NCI-H1048 (cell line): ENCODE measurements around the gene ALDH3A1.

Experiments used
- DNase-seq: peaks from one replicate; lab custom pipeline; 2025; lab: John Stamatoyannopoulos, UW

ALDH3A1 gene

DNA sequence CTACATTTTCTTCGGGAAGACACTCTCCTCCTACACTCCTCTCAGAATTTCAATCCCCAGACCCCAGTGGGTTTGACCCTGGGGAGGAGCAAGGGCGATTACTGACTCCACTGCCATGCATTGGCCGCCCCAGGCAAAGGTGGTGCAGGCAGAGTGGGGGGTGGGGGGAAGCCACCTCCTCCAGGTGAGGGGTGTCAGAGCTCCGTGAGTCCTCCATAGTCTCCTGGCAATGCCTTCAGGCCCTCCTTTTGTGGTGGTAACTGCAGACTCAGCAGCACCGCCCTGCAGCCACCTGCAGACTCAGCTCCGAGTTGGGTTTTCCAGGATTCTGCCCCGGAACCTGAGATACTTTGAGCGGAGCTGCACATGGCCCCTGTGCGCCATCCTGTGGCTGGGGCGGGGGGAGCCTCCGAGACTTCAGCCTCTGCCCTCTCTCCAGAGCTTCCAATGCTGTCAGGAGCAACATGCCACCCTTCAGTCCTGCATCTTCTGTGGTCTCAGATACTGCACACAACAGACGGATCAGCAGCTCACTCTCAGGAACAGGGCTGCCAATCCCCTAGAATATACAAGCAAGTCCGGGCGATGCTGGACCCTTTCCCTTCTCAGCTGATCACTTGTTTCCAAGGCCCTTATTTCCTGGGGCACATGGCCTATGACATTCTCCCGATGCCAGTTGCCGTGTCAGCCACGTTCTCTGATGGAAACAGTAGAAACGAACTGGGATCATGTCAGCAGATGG is 29.3 kb downstream of the ALDH3A1 start:
- DNase-seq, result no peak

DNA sequence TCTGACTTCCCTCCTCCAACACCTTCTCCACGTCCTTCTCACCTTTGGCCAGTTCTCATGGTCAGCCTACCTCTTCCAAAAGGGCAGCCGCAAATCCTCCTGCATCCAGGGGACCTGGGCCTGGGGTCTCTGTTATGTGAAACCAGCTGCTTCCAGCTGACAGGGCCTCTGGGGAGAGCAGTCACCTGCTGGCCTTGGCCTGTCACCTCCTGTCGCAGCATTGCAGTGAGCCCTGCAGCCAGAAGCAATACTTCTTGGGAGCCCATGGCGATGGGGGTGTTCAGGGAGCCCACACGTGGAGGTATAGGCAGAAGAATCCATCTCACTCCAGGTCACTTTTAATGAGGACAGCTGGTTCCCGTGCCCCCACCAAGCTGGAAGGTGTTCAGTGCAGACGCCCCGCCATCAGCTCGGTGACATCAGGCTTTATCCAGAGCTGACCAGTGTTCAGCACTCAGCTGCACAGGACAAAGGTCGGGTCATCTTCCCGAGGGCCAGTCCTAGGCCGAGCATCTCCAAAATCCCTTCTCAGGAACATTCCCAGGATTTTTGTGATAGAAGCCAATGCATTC is 30.0 kb downstream of the ALDH3A1 start:
- no peak for DNase-seq

DNA sequence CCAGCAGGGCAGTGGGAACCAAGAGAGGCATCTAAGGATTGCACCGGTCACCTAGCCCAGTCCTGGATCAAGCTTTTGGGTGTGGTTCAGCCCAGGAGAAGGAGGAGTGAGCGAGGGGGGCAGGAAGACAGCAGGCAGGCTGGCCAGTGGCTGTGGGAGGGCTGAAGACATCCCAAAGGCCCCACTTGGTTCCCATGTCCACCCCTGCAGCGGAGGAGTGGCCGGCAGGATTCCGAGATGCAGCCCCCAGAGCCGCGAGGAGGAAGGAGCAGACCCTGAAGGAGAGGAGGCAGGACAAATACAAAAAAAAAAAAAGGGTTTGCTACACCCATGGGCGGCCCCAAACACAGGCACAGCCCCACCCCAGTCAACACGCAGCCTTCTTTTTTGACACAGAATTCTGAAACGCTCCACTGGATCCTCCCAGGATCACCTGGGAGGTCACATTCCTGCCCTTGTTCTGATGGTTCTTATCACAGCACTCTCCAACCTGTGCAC is 30.6 kb downstream of the ALDH3A1 start:
- DNase-seq, result no peak

DNA sequence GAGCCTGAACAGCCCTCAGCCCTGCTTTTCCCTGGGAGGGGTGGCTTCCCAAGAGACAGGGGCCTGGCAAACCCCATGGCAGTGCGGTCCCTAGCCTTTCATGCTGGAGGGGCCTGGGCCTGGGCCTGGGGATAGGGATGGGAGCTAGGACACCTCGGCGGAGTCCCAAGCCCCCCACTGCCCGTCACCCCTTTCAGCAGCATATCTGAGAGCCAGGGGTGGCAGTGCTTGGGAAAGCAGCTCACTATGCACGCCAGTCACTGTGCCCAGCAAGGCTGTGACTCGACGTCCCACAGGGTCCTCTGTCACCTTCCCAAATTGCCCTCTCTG is 31.1 kb downstream of the ALDH3A1 start:
- DNase-seq, result no peak

DNA sequence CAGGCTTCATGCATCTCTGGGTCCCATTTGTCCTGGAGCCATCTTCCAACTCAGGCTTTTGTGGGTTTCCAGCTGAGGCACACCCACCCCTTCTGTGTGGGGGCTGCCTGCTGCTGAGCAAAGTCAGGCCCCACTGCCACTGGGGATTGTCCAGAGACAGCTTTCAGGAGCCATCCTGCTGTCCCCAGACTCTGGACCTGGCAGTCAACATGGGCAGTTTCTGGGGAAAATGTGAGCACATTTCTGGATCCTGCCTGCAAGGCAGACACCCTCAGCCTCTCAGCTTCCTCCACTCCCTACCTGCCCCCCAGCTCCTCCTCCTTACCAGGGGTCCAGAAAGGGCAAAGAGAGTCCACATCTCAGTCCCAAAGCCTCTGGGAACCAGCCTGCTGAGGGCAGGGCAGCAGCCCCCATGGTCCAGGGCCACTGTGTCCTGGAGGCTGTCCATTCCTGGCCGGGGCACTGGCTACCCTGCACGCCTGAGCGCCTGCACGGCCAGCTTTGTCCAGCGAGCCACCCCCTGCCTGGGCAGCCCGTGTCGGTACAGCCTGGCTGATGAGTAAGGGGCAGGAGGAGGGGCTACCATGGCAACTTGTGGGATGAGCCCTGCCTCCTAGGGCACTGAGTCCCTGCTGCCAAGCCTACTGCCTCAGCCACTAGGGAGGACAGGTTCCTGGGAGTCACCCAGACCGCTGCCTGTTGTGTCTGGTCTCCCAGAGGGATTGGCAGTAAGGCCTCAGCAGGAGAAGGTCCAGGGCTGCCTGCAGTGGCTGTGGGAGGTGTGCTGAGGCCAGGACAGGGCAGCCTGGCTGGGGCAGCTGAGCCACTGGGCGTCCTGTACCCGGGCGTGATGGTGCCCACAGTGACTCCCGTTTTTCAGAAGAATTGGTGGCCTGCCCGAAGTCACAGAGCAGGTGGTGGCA is 31.7 kb downstream of the ALDH3A1 start, which contains the start of gene SLC47A2:
SLC47A2 (minus strand) TSS at position 477 of the 923 bp plus-strand sequence; CDS start at position 448, 29 bp downstream.
- DNase-seq, result no peak

DNA sequence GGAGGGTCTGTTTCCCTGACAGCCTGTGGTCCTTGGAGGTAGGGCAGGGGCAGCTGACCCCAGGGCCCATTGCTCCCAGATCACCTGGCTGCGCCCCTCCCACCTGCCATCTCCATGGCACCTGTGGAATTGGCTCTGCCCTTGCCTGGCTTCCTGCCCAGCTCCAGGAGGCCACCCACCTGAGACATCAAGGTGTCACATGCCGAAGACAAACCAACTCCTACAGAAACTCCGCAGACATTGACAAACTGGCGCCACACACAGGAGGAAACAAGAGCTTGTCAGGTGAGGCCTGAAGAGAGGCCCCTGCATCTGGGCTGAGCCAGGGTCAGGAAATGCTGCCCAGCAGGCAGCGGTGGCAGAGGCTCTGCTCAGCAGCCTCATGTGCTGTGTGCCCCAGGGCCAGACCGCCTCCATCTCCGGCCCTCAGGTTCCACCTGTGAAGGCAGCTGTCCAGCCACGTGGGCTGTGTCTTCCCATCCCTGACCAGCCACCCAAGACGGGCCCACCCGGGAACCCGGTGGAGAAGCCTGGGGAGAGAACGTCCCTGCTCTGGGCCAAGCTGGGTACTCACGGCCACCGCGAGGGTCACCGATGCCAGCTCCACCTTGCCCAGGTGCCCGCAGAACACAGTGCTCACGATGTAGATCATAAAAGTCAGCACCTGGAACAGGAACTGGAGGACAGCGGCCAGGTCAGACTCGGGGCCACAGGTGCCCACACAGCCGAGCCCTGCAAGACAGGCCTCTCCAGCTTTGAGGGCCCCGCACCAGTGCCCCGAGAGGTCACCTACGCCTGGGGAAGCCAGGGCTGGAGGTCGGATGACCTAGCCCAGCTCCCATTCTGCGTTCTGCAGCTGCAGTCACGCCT is 33.3 kb downstream of the ALDH3A1 start:
- DNase-seq, result no peak

DNA sequence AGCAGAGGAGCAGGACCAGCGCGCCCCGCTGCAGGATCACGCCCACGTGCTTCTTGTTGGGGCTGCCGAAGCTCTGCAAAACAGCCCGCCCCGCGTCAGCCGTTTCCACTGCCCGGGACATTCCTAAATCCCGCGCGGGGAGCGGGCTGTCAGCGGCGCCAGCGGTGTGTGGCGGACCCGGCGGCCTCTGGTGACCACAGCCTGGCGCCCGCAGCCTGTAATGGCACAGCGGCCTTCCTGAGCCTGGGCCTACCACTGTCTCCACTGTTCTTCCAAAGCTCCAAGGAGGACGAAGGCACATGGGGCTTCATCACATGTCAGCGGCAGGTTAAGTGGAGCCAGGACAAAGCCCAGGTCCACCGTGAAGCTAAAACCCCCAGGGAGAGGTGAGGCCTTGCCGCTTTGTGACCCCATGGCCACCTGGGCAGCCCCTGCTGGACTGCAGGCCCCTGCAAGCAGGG is 34.2 kb downstream of the ALDH3A1 start:
- DNase-seq, result no peak

DNA sequence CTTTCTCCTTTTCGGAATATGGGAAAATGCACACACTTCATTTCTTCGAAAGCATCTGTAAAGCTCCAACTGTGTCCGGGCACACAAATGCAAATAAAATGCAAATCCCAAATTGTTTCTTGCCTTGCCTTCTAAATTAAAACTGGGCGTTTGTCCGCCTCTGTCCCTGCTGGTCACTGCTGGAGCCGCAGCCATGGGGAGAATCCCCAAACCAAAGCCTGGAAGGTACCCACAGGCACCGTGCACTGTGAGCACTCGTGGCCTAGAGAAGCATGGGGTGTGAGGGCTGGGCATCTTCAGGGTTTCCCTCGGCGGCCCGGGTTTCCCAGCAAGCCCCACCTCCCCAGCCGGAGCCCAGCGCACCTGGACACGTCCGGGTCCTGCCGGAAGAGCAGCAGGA is 34.6 kb downstream of the ALDH3A1 start:
- DNase-seq, result no peak

DNA sequence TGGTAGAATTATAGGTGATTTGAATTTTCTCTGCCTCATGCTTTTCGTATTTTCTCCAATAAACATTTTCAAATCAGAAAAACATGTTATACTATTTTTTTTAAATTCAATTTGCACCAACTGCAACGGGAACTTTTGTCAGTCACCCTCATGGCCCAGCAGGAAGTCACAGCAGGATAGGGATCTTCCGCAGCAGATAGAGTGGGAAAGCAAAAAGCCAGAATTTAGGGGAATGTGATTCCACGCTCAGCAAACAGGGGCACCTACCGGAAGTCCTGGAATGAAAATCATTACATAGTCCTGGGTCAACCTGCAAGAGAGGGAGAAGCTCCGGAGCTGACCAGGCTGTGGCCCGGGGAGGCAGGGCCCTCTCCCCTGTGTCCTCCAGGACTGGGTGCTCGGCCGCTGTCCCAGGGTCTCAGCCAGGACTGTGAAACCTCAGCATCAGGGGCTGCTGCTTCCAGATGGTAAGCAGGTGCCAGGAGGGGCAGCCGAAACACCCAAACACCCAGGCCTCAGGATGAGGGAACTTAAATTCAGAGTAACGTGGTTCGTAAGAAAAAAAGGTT is 35.6 kb downstream of the ALDH3A1 start:
- no peak for DNase-seq

DNA sequence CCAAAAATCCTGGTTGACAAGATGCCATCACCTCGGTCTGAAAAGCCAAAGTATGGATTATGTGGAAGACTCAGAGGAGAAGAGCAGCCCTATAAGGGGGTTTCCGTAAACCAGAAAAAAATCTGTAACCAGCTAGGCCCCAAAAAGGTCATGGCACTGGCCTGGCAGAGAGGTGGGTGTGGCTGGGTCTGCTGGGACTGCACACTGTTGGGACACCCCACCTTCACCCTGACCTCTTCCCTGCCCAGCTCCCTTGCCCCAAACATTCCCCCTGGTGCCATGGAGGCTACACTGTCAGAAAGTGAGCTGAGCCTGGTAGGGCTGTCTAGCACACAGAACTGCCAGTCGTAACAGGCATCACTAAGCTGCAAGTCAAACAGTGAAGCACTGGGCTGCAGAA is 38.3 kb downstream of the ALDH3A1 start:
- no peak for DNase-seq

DNA sequence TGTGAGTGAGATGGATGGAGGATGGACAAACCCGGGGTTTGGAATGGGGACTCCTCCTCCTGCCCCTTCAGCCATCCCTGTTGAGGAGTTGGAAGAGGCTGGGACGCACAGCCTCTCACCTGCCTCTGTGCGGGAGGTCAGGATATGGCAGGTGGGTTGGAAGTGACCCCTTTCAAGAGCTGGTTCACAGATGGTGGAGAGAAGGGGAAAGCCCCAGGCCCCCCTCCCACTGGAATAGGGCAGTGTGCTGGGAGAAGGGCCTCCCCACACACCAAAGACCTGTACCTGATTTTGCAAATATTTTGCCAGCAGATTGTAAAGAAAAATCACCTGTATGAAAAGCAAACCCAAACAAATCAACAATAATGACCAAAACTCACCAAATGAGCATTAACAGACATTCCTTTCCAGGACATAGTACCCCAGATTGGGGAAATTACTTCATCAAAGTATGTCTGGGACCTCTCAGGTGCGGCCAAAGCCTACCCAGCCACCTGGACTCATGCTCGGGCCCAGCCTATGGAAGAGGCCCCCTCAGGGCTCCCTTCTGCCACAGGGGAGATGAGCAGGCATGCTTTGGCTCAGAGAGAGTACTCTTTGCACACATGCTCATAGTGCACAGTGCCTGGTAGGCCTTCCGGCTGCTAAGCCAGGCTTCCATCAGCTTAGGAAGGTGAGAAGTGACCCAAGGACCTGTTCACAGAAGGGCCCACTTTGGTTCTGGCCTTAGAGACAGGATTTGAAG is 39.5 kb downstream of the ALDH3A1 start:
- DNase-seq, result no peak

DNA sequence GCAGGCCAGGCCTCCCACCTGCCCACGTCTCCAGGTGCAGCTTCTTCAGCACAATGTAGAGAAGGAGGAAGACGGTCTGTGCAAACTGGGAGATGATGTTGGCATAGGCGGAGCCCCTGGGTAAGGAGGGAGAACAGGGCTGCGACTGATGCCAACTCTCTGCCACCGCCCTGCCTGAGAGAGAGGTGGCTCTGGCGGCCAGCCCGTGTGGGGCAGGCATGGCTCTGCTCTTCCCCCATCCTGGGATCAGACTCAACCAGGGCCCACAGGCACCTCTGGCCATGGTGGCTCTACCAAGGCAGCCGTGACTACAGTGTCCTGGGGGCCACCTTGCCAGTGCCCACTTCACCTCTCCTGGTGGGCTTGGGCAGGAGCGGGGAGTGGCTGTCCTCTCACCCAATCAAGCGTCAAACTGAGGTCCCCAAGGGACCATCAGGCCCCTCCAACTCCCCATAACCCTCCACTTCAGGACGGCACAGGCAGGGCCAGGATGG is 40.3 kb downstream of the ALDH3A1 start:
- no peak for DNase-seq

DNA sequence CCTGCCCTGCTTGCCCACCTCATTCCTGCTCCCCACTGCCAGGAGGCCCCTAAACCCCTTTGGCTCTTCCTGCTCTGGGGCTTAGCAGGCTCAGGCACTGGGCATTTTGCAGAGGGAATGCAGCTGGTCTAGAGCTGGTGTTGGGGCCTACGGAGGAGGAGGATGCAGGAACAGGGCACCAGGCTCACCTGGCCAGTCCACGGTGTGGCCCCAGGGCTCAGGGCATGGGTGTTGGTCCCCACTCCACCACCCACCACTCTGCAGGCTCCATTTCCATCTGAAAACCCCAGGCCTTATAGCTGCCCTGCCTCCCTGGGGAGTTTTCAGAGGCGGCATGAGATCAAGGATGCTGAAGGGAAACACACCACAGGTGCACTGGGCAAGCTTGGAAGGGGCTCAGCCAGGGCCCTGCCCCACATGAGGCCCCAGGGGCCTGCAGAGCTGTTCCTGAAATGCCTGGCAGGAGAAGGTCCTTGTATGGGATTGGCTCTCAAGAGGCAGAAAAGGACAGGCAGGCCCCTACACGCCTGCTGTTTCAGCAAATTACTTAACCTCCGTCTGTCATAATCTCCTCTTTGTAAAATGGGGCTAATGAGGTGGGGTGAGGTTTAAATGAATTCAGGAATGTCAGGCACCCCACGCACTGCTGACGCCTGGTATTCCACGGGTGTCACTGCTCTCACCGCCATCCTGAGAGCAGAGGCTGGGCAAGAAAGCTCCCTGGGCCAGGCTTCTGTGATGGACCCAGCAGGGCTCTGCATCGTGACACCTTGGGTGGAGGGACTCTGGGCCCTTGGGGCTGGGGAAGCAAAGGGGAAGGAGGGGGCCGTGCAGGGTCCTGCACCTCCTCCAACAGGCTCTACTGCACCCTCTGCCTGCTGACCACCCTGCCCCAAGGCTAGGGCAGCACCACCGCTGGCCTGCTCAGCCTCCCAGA is 41.0 kb downstream of the ALDH3A1 start:
- DNase-seq, result no peak

DNA sequence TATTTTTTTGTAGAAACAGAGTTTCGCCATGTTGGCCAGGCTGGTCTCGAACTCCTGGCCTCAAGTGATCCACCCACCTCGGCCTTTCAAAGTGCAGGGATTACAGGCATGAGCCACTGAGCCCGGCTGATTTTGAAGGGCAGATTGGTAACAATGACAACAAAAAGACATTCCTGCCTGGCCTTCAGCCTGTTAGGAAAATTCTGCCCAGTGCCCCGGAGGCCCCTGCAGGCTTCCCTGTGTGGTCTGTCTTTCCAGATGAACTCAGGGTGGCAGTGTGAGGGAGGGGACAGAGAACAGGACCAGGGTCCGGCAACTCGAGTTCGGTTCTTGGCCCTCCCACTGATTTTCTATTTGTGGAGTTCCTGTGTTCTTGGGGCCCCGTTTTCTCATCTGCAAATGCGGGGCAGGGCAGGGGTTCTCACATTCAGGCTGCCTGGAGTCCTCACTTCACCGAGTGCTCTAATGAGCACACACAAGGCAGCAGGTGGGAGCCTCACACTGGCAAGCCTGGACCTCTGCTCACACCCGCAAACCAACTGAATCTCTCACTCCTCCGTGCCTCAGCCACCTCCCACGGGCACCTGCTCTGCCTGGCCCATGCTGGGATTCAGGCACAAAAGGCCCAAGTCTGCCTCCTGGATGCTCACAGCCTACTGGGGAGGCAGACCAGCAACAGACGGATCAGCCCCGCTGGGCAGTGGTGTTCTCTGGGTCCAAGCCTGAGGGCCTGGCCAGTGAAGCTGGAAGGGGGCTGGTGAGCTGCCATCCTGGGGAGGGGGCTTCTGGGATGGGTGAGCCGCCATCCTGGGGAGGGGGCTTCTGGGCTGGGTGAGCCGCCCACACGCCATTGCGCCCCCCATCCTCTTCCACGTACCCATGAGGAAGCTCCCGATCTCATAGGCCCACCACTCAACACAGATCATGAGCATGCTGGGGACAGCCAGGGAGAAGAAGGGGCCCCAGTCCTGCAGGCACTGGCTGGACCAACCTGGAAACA is 42.0 kb downstream of the ALDH3A1 start:
- no peak for DNase-seq

DNA sequence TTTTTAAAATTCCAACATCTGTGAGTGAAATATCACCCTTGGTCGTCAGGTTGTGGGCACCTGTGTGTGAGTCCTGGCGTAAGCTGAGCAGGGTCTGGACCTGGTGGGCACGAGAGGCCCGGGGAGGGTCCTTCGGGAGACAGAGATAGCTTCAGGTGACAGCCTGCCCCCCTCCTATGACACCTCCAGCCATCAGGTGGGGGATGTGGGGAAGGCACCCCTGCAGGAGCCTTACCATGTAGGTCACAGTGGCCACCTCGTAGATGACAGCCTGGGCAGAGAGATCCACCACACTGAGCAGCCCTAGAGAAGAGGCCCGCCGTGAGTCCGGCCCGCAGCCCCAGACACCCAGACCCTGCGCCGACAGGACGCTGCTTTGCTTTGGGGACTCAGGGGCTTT is 42.9 kb downstream of the ALDH3A1 start:
- DNase-seq, result no peak

DNA sequence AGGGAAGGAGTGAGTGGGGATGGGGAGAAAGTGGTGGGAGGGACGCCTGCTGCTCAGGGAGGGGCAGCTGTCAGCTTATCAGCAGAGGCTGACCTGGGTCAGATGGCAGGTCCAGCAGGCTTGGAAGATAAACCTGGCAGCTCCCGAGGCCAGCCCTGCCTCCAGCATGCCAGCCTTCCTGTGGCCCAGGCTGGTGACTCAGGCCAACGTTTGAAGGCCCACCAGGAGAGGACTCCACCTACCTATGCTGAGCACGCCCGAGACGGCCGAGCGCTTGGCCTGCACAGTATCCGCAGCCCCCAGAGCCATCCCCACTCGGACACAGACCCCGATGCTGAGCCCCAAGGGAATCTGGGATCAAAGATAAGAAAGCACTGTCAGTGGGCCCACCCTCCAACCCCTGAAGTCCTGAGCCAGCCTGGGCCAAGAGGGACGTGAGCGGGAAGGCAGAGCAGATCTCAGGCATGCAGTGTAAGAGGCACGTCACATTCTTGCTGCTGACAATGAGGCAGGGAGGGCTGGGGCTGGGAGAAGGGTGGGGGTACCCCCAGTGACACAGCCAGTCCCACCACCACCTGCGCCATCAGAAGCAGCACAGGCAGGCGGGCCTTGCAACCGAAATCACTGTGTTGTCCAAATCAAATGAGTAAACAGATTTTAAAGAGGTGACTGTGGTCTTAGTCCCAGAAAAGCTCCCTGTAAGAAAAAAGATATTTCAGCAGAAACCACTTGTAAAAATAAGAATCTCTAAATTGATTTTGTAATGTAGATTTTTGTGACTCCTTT is 44.1 kb downstream of the ALDH3A1 start:
- DNase-seq, result no peak
